PC-9 (cell line): Measurements from ENCODE around the gene KIAA1328. TPM values are rescaled to one million over a fixed set of nuclear protein-coding genes. Genes with fewer than 3 reads are reported as not detected.
"Not testable (repeated sequence)": the region's sequence is repeated elsewhere in the genome, so short reads cannot be mapped to it uniquely, and the experiment has no call there.

Experiments used
- BruUV-seq: library from RNA; stranded (reverse); fragments of 400-500 nt; replicated peaks from 2 replicates; lab custom pipeline; 2021; lab: Mats Ljungman, UMichigan
- CTCF ChIA-PET: fragments of 300-600 bp; sonication (Branson Sonifier 250); formaldehyde crosslinking; loops from one replicate; lab custom pipeline; 2022; ENCODE audit warnings: antibody characterized with exemption; lab: Charles Lee
- POLR2A ChIA-PET: fragments of 300-600 bp; sonication (Branson Sonifier 250); formaldehyde crosslinking; loops from one replicate; lab custom pipeline; 2022; ENCODE audit warnings: antibody characterized with exemption; ENCODE audit not compliant: unreplicated experiment; lab: Charles Lee
- DNase-seq, 2 experiments: peaks; one replicate each; pipeline versions ENCODE4 v3.0.0 to v3.0.0-alpha.2; 2015 to 2022; ENCODE audit warnings: mixed read lengths in 1 of 2
- H2AFZ ChIP-seq: fragments of 200-600 bp; sonication (generic); 2 replicates; pipeline ENCODE4 v1.8.1; 2017; ENCODE audit warnings: antibody characterized with exemption
- H3F3A ChIP-seq: fragments of 200-600 bp; sonication (generic); 2 replicates; pipeline ENCODE4 v1.8.1; 2017; ENCODE audit warnings: antibody characterized with exemption, mild to moderate bottlenecking, low read depth; ENCODE audit not compliant: insufficient read depth
- H3K27ac ChIP-seq: fragments of 200-600 bp; sonication (generic); 2 replicates; pipeline ENCODE4 v1.6.1; 2016; ENCODE audit warnings: mixed run types
- H3K27me3 ChIP-seq: fragments of 200-600 bp; sonication (generic); 2 replicates; pipeline ENCODE4 v1.6.1; 2016; ENCODE audit warnings: low read depth, mixed run types; ENCODE audit not compliant: insufficient read depth
- H3K36me3 ChIP-seq: fragments of 200-600 bp; sonication (generic); 2 replicates; pipeline ENCODE4 v1.6.1; 2016; ENCODE audit warnings: low read depth, mixed run types
- H3K4me1 ChIP-seq: fragments of 200-600 bp; sonication (generic); replicated peaks from 2 replicates; pipeline ENCODE4 v1.6.1; 2016; ENCODE audit warnings: mixed run types; ENCODE audit not compliant: insufficient read depth
- H3K4me2 ChIP-seq: fragments of 200-600 bp; sonication (generic); 2 replicates; pipeline ENCODE4 v1.6.1; 2017; ENCODE audit warnings: mixed run types
- H3K4me3 ChIP-seq: fragments of 200-600 bp; sonication (generic); 2 replicates; pipeline ENCODE4 v1.6.1; 2016; ENCODE audit warnings: mixed run types
- H3K79me2 ChIP-seq: fragments of 200-600 bp; sonication (generic); 2 replicates; pipeline ENCODE4 v1.6.1; 2017; ENCODE audit warnings: low read depth, mixed run types
- H3K9me2 ChIP-seq: fragments of 200-600 bp; sonication (generic); 2 replicates; pipeline ENCODE4 v1.8.1; 2017; ENCODE audit warnings: mild to moderate bottlenecking; ENCODE audit not compliant: insufficient read depth
- H3K9me3 ChIP-seq: fragments of 200-600 bp; sonication (generic); 2 replicates; pipeline ENCODE4 v1.8.1; 2016; ENCODE audit warnings: low read depth; ENCODE audit not compliant: insufficient read depth
- H4K20me1 ChIP-seq: fragments of 200-600 bp; sonication (generic); 2 replicates; pipeline ENCODE4 v1.8.1; 2017; ENCODE audit not compliant: insufficient read depth
- CTCF ChIP-seq: fragments of 200-600 bp; sonication (generic); conservative IDR thresholded peaks from 2 replicates; pipeline ENCODE4 v1.6.1; 2017; ENCODE audit warnings: mixed run types, antibody characterized with exemption, mild to moderate bottlenecking, moderate library complexity
- EZH2 ChIP-seq: fragments of 200-600 bp; sonication (generic); IDR thresholded peaks from 2 replicates; pipeline ENCODE4 v1.8.0; 2017; ENCODE audit warnings: antibody characterized with exemption, low read depth
- intact Hi-C: fragments of 100-400 bp; cut with micrococcal nuclease; formaldehyde crosslinking; loops from one replicate; pipeline ENCODE4 v1.10.0; 2022; ENCODE audit not compliant: unreplicated experiment
- total RNA-seq: library from RNA; stranded (reverse); gene quantifications from 2 replicates; pipeline ENCODE4 v1.2.3, GENCODE V29; 2021

The KIAA1328 gene
- total RNA-seq, 1 experiment from 2014 or later, result 6.5 TPM

DNA sequence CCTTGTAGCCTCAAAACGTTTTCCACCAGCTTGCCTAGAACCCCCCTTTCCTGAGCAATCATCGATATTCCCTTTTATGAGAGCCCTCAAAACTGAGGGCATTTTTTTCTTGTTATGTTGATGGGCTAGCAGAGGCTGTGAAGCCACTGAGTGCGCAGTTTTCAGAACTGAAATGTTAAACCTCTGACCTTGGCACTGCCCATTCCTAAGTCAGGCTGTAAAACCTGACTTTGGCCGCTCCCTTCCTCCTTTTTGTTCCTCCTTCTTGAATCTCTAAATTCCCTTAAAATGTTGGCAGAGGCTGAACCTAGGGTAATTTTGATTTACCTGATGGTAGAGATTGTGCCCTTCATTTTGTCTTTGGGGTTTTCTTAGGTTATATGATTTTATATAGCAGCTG, 334.2 kb downstream of the KIAA1328 start:
- H3K4me2 ChIP-seq, result no peak overlapping the region
- POLR2A ChIA-PET, result no interaction called here
- no peaks in the 10 kb centered on the region for H3K9me3 ChIP-seq
- no peak overlapping the region for H2AFZ ChIP-seq
- TF ChIP-seq CTCF (no peak), EZH2 (no peak)
- no peaks in the 10 kb centered on the region for H3K4me1 ChIP-seq
- no peaks in the 10 kb centered on the region for H3K9me2 ChIP-seq
- no peaks in the 10 kb centered on the region for H3K79me2 ChIP-seq
- no TSS peak for BruUV-seq
- no peak overlapping the region for H3K27ac ChIP-seq
- no peak for DNase-seq
- intact Hi-C loops, result no loop called here
- H3K4me3 ChIP-seq, result no peak overlapping the region
- no peaks in the 10 kb centered on the region for H3F3A ChIP-seq
- CTCF ChIA-PET, result no interaction called here
- no peaks in the 10 kb centered on the region for H4K20me1 ChIP-seq
- H3K27me3 ChIP-seq, result no peaks in the 10 kb centered on the region
- no peaks in the 10 kb centered on the region for H3K36me3 ChIP-seq

GRCh38 chr18:37166491-37166890, 337.6 kb downstream of the KIAA1328 start:
- Histone ChIP-seq H3K36me3 (no peaks in the 10 kb centered on the region), H3K4me3 (no peak overlapping the region), H3K9me3 (no peaks in the 10 kb centered on the region), H3K4me1 (no peaks in the 10 kb centered on the region), H4K20me1 (no peaks in the 10 kb centered on the region), H2AFZ (no peak overlapping the region), H3F3A (no peaks in the 10 kb centered on the region), H3K27me3 (no peaks in the 10 kb centered on the region), H3K9me2 (no peaks in the 10 kb centered on the region), H3K79me2 (no peaks in the 10 kb centered on the region), H3K27ac (no peak overlapping the region), H3K4me2 (no peak overlapping the region)
- CTCF ChIA-PET, result interaction anchor here (0.6 kb wide), 1 partner anchor 58 kb away, joined by 3 read pairs; no protein-coding TSS in a partner anchor
- no TSS peak for BruUV-seq
- no peak for TF ChIP-seq CTCF
- no peak for TF ChIP-seq EZH2
- POLR2A ChIA-PET, result no interaction called here
- intact Hi-C loops, result no loop called here
- DNase-seq, result no peak

DNA sequence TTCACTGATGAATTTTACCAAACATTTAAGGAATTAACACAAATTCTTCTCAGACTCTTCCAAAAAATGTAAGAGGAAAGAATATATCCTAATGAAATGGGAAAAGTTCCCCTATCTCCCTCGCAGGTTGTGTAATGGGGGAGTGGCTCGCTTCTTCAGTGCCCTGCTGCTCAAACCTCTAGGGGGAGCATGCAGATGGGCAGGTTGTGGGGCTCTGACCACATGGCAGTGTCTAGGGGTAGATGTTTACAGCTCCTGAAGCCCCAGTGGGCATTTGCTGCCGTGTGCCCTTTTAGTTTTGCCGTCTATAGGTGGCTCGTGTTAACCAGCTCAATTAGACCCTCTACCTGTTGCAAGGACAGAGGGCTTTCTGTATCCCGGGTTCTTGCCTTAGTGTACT, 338.0 kb downstream of the KIAA1328 start:
- H3K4me1 ChIP-seq, H3F3A ChIP-seq, H3K27me3 ChIP-seq, H2AFZ ChIP-seq, CTCF ChIA-PET, H3K79me2 ChIP-seq, H3K9me2 ChIP-seq, H3K4me3 ChIP-seq, POLR2A ChIA-PET, DNase-seq, H3K9me3 ChIP-seq, intact Hi-C loops, H3K4me2 ChIP-seq, BruUV-seq, H3K27ac ChIP-seq, H4K20me1 ChIP-seq, H3K36me3 ChIP-seq: not testable (repeated sequence)

DNA sequence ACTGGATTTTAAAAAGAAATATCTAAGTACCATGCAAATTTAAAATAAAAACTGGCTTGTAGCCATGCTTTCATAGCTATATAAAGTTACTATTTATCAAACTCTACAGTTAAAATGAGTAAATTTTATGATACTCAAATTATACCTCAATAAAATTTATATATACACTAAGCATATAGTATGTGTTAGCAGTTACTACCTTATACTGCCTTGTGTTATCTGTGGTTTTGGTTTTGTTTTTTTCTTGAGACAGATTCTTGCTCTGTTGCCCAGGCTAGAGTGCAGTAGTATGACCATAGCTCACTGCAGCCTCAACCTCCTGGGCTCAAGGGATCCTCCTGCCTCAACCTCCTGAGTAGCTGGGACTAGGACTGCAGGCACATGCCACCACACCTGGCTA, 342.1 kb downstream of the KIAA1328 start:
- H2AFZ ChIP-seq, result no peak overlapping the region
- H3F3A ChIP-seq, result no peaks in the 10 kb centered on the region
- H3K36me3 ChIP-seq, result no peaks in the 10 kb centered on the region
- no peak overlapping the region for H3K4me3 ChIP-seq
- H4K20me1 ChIP-seq, result no peaks in the 10 kb centered on the region
- intact Hi-C loops, result no loop called here
- H3K4me1 ChIP-seq, result peaks cover 5% of the 10 kb centered on the region; the same call in 1 of the 2 replicates
- ChIA-PET POLR2A (no interaction called here), CTCF (no interaction called here)
- no peak for DNase-seq
- H3K4me2 ChIP-seq, result no peak overlapping the region
- TF ChIP-seq EZH2 (no peak), CTCF (no peak)
- BruUV-seq, result no TSS peak
- no peak overlapping the region for H3K27ac ChIP-seq
- no peaks in the 10 kb centered on the region for H3K9me3 ChIP-seq
- no peaks in the 10 kb centered on the region for H3K79me2 ChIP-seq
- no peaks in the 10 kb centered on the region for H3K9me2 ChIP-seq
- H3K27me3 ChIP-seq, result no peaks in the 10 kb centered on the region
